Right hindlimb (tissue), 1 donor: ENCODE measurements around the gene MLANA.

Source experiments
- DNase-seq: peaks from one replicate; pipeline ENCODE4 v3.0.0-alpha.2; 2018

Gene MLANA, protein sequence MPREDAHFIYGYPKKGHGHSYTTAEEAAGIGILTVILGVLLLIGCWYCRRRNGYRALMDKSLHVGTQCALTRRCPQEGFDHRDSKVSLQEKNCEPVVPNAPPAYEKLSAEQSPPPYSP

GRCh38 chr9:5890641-5891040, at the start of gene MLANA:
Gene MLANA (plus strand): TSS chr9:5890889. CDS start chr9:5892475, 1,586 bp downstream.
- no peak for DNase-seq

DNA sequence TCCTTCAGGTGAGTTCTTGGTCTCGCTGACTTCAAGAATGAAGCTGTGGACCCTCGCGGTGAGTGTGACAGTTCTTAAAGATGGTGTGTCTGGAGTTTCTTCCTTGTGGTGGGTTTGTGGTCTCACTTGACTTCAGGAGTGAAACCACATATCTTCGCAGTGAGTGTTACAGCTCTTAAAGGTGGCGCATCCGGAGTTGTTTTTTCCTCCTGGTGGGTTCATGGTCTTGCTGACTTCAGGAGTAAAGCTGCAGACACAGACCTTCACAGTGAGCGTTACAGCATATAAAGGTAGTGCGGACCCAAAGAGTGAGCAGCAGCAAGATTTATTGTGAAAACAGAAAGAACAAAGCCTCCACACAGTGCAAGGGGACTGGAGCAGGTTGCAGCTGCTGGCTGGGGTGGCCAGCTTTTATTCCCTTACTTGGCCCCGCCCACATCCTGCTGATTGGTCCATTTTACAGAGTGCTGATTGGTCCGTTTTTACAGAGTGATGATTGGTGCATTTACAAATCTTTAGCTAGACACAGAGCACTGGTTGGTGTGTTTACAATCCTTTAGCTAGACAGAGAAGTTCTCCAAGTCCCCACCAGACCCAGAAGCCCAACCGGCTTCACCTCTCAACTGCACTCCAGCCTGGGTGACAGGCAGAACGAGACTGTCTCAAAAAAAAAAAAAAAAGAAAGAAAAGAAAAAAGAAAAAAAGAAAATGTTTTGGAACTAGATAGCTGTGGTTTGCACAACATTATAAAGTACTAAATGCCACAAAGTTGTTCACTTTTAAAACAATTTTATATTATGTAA, 48.7 kb upstream of the MLANA start:
- no peak for DNase-seq

GRCh38 chr9:5842929-5843793, 47.5 kb upstream of the MLANA start:
- no peak for DNase-seq

- peak; percentile 63 for DNase-seq
Observed at GRCh38 chr9:5843794-5844471, 46.8 kb upstream of the MLANA start.

GRCh38 chr9:5845157-5845531, 45.5 kb upstream of the MLANA start:
- DNase-seq, result no peak

GRCh38 chr9:5846096-5846495, 44.6 kb upstream of the MLANA start:
- DNase-seq, result no peak

- no peak for DNase-seq
Observed at GRCh38 chr9:5846501-5846921, 44.2 kb upstream of the MLANA start.

DNA sequence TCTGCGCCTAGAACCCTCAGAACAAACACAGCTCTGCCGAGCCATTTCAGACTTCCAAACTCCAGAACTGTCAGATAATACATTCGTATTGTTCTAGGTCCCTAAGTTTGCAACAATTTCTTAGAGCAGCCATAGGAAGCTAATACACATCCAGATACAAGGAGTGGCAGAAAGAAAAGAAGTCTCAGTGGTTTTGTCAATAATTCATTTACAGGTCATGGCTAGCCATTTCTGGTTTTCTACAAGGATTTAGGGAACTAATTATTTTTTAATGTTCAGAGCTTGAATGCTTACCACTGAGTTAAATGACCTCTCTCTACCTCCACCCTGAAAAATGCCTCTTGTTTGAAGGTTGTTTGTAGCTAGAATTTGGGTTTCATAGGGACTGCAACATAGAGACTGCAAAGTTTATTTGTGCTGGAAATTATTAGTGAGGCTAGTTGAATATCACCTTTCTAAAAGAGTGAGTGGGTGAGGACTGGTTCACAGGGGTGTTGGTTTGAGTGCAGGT, 42.3 kb upstream of the MLANA start:
- DNase-seq, result no peak

GRCh38 chr9:5850724-5851122, 40.0 kb upstream of the MLANA start:
- no peak for DNase-seq

- DNase-seq, result no peak
Observed at GRCh38 chr9:5851445-5851844, 39.2 kb upstream of the MLANA start.

DNA sequence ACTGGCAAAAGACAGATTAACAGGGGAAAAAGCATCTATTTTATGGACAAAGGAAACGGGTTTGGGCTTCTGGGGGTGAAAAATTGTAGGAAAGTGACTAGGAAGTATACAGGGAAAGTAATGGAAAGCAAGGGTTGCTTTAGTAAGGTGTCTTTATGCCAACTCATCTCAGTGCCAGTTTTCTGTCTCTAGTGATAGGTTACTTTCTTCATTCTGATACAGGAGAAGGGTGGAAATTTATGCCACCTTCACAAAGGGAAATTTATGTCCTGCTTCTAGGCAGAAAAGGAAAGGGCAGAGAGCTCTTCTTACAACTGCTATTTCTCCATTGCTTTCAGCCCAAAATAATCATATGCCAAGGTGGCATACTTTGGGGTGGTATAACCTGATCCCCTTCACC, 37.7 kb upstream of the MLANA start:
- no peak for DNase-seq

DNA sequence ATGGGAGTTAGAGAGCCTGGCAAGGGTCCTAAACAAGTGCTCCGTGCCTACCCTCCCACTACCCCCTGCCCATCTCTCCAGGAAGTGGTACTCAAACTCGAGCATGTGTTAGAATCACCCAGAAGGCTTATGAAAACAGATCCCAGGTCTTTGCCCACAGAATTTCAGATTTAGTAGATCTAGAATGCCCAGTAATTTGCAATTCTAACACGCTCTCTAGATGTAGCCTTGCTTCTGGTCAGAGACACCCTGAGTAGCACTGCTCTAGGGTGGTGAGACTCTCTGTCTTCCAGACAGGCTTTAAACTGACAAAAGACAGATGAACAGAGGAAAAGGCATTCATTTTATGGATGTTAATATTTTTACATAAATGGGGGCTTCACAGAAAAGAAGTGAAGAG, 37.1 kb upstream of the MLANA start:
- no peak for DNase-seq

DNA sequence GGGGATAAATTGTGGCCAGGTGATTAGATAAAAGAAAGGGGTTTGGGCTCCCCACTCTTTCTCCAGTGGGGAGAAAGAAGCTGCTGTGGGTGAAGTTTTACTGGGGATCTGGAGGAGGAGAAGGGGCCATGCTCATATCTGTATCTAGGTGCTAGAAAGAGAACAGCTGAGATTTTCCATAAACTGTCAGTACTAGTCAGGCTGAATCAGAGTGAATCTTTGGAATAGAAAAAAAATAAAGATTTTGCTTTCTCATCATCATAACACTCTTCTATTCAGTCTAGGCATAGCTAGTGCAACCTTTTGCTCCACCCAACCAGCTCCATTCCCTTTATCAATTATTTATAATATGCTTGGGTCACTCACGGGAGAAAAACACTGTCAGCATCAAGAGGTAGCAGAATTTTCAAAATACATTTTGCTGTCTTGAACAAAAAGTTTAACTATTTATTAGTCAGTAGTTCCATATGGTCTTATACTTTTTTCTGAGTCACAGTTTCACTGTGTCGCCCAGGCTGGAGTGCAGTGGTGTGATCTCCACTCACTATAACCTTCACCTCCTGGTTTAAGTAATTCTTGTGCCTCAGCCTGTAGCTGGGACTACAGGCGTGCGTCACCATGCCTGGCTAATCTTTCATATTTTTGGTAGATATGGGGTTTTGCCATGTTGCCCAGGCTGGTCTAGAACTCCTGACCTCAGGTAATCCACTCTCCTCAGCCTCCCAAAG, 36.5 kb upstream of the MLANA start:
- DNase-seq, result no peak

DNA sequence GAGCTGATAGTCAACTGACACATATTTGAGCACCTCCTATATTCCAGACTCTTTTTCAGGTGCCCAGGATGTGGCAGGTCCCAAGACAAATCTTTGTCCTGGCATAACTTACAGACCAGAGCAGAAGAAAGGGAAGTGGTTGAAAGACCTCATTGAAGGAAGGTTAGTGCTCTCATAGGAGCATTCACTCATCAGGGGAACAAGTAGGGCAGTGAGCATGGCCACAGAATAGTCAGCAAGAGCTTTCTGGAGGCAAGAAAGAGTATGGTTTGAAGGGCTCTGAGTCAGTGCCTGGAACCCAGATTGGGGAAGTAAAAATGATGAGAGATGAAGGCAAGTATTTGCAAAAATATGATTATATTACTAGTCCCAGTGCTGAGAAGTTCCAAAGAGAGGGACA, 32.8 kb upstream of the MLANA start:
- DNase-seq, result no peak

DNA sequence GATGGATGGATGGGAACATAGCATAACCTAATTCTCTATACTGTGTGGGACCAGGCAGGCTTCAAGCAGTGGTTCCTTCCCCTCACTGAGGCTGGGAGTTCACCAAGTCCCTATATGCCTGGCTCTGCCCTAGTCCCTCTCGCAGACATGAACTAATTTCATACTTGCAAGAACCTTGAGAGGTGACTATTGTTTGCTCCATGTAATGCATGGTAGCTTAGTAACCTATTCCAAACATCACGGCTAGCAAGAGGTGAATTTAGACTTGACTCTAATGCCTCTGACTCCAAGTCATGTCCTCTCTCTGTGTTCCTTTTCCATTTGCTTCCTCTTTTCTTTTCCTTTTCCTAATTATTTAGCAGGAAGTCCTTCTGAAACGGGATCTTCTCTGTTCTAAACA, 31.9 kb upstream of the MLANA start:
- no peak for DNase-seq

DNA sequence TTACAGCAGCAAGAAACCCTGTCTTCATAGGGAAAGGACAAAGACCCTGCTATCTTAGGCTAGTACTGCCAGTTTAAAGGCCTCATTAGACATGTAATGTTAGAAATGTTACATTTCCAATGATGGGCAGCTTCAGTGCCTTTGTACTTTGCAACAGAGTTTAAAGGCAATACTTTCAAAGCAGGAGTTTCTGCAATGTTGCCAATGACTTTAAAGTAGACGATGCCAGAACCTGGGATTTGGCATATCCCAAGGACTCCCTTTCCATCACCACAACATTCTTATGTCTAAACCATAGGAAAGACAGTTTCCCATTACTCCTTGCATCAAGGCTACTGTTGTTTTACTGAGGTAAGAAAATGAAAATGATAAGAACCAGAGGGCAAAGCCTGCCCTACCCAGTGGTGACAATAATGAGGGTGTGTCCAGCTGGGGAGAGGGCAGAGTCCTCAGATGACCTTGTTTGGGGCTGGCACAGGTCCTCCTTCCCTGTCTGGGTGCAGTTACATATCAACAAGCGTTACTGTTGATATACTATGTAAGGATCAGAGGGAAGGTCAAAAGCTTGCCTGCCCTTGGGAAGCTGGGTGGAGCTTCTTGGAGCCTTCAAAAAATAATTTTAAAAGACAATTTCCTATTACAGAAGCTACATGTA, 27.5 kb upstream of the MLANA start:
- DNase-seq, result no peak

DNA sequence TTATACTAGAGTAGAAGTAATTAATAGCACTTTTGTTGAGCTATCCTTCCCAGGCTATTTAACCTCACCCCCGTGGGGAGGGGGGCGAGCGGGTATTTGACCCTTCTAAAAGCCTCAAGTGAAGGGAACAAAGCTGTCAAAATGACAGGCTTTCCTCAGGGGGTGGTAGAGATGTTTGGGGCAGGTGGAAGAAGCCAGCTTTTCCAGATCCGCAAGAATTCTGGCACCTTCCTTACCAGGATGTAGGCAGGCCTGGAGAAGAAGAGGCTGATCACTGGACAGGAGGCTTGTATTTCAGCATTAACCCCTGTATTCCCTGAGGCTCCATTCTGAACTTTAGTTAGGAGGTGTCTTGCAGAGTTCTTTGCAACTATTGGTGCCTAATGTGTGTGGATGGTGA, 26.2 kb upstream of the MLANA start:
- no peak for DNase-seq

- no peak for DNase-seq
Observed at GRCh38 chr9:5866272-5866671, 24.4 kb upstream of the MLANA start.

GRCh38 chr9:5866685-5867084, 24.0 kb upstream of the MLANA start:
- no peak for DNase-seq

DNA sequence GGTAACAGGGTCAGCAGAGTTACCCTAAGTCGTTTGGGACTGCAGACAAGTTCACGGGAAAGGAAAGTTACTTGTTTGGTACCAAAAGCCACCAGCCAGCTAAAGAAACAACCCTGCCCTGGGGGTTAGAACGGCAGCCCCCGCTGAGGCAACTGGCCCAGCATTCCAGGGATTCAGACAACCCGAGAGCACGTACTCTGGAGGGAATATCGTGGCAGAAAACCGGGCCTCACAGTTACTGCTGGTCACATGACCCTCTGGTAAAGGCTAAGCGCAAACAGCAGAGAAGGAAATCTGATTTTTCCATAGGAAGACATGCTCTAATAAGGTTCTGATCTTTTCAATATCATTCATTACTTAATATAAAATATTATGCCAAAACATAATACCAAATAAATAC, 22.5 kb upstream of the MLANA start:
- DNase-seq, result no peak

DNA sequence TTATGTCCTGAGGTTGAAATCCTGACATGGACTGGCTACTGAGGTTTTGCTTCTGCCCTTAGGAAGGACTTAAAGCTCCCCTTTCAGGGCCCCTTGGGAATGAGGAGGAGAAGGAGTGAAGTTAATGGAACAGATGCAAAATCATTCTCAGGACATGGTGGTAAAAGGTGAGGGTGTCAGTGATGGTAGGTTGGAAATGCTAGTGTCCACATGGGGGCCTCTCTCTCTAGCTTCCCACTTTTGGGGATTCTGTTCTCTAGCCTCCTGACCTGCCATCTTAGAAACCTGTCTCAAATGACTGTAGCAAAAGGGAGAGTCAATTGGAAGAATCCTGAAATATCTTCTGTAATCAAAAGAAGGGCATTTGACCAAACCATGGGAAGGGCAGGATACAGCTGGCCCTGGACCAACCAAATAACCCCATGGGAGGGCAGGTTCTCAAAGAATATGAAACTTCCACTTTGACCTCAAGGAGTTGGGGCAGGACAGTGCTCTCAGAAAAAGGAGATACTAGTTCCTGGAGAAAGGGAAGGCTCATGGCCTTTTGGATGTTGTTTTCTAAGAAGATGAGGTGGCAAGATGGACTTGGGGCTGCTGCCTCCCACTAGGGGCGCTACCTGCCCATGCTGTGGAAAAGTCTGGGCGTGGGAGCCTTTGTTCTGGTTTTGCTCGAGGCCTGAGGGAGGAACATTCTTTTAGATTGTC, 21.2 kb upstream of the MLANA start:
- no peak for DNase-seq
